Central memory CD8-positive, alpha-beta T cell (primary cell): ENCODE data around the gene DYNLRB1.
"Not testable (repeated sequence)": the region's sequence is repeated elsewhere in the genome, so short reads cannot be mapped to it uniquely, and the experiment has no call there.

ENCODE experiments used
- ATAC-seq: fragments of 150-1000 bp; cut with Tn5 transposase; replicated peaks from 2 replicates; pipeline ENCODE4 v1.10.0; 2022; ENCODE audit warnings: mild to moderate bottlenecking, moderate FRiP score, moderate number of reproducible peaks; ENCODE audit not compliant: poor library complexity, severe bottlenecking; ENCODE audit errors: extremely low read depth
- DNase-seq, 2 donors: peaks; one replicate each; pipeline ENCODE4 v3.0.0; 2021; ENCODE audit warnings: low spot score in 2 of 2
- H3K27ac Mint-ChIP-seq: one replicate; pipeline ENCODE4 v1.8.0; 2022; ENCODE audit warnings: low read depth, mild to moderate bottlenecking, moderate library complexity, mixed read lengths
- H3K27me3 Mint-ChIP-seq: one replicate; pipeline ENCODE4 v1.8.0; 2022; ENCODE audit warnings: mixed read lengths
- H3K36me3 Mint-ChIP-seq: one replicate; pipeline ENCODE4 v1.8.0; 2022; ENCODE audit warnings: mild to moderate bottlenecking, moderate library complexity, mixed read lengths; ENCODE audit not compliant: insufficient read depth
- H3K4me1 Mint-ChIP-seq: one replicate; pipeline ENCODE4 v1.8.0; 2022; ENCODE audit warnings: mixed read lengths
- H3K4me3 Mint-ChIP-seq: one replicate; pipeline ENCODE4 v1.8.0; 2022; ENCODE audit warnings: mild to moderate bottlenecking, moderate library complexity, mixed read lengths
- H3K9me3 Mint-ChIP-seq: one replicate; pipeline ENCODE4 v1.8.0; 2022; ENCODE audit warnings: mixed read lengths

The DYNLRB1 gene

GRCh38 chr20:34516247-34517113, at the start of gene DYNLRB1:
TSS of gene DYNLRB1 (plus strand) at chr20:34516422. CDS start at chr20:34516459, 37 bp downstream.
- Mint-ChIP-seq H3K4me1 (peaks cover 45% of the 10 kb centered on the region), H3K27me3 (no peaks in the 10 kb centered on the region), H3K27ac (peak within 1 kb of the TSS; percentile 97), H3K9me3 (no peaks in the 10 kb centered on the region), H3K4me3 (peak within 1 kb of the TSS; percentile 99), H3K36me3 (peaks cover 24% of the 10 kb centered on the region)
- DNase-seq = peak; percentile 87 to 90
- peak; percentile 84 for ATAC-seq

GRCh38 chr20:34468951-34469350, 47.3 kb upstream of the DYNLRB1 start:
- H3K27me3 Mint-ChIP-seq = no peaks in the 10 kb centered on the region
- H3K4me3 Mint-ChIP-seq = no peak overlapping the region
- DNase-seq = no peak
- no peaks in the 10 kb centered on the region for H3K9me3 Mint-ChIP-seq
- peaks cover 19% of the 10 kb centered on the region for H3K4me1 Mint-ChIP-seq
- H3K27ac Mint-ChIP-seq = peak overlapping the region; percentile 59
- peaks cover 65% of the 10 kb centered on the region for H3K36me3 Mint-ChIP-seq
- ATAC-seq = no peak

- Mint-ChIP-seq H3K27ac (no peak overlapping the region), H3K4me3 (no peak overlapping the region)
- no peak for ATAC-seq
These were observed 43.8 kb upstream of the DYNLRB1 start for GRCh38 chr20:34472246-34472925.

GRCh38 chr20:34473262-34473883, 42.8 kb upstream of the DYNLRB1 start:
- H3K9me3 Mint-ChIP-seq = no peaks in the 10 kb centered on the region
- no peaks in the 10 kb centered on the region for H3K27me3 Mint-ChIP-seq
- no peak for DNase-seq
- no peak overlapping the region for H3K27ac Mint-ChIP-seq
- H3K4me1 Mint-ChIP-seq = peaks cover 8% of the 10 kb centered on the region
- H3K36me3 Mint-ChIP-seq = peaks cover 48% of the 10 kb centered on the region
- ATAC-seq = no peak
- H3K4me3 Mint-ChIP-seq = no peak overlapping the region

More at GRCh38 chr20:34472246-34472925, 43.8 kb upstream of the DYNLRB1 start:
- peaks cover 8% of the 10 kb centered on the region for H3K4me1 Mint-ChIP-seq
- no peaks in the 10 kb centered on the region for H3K27me3 Mint-ChIP-seq
- DNase-seq = no peak
- H3K9me3 Mint-ChIP-seq = no peaks in the 10 kb centered on the region
- H3K36me3 Mint-ChIP-seq = peaks cover 53% of the 10 kb centered on the region

- H3K27ac Mint-ChIP-seq = peak overlapping the region; percentile 12
- peaks cover 51% of the 10 kb centered on the region for H3K36me3 Mint-ChIP-seq
- H3K4me1 Mint-ChIP-seq = peaks cover 8% of the 10 kb centered on the region
- no peaks in the 10 kb centered on the region for H3K27me3 Mint-ChIP-seq
- H3K9me3 Mint-ChIP-seq = no peaks in the 10 kb centered on the region
- DNase-seq (no peak), ATAC-seq (peak; percentile 40)
- H3K4me3 Mint-ChIP-seq = no peak overlapping the region
These were observed 40.1 kb upstream of the DYNLRB1 start for GRCh38 chr20:34475979-34476736.

- H3K27ac Mint-ChIP-seq = no peak overlapping the region
- H3K9me3 Mint-ChIP-seq = no peaks in the 10 kb centered on the region
- no peaks in the 10 kb centered on the region for H3K27me3 Mint-ChIP-seq
- DNase-seq = no peak
- ATAC-seq = no peak
- H3K36me3 Mint-ChIP-seq = peaks cover 51% of the 10 kb centered on the region
- H3K4me1 Mint-ChIP-seq = peaks cover 17% of the 10 kb centered on the region
- no peak overlapping the region for H3K4me3 Mint-ChIP-seq
These were observed 36.6 kb upstream of the DYNLRB1 start for GRCh38 chr20:34479627-34480026.

- H3K9me3 Mint-ChIP-seq, DNase-seq, H3K27me3 Mint-ChIP-seq, ATAC-seq, H3K4me3 Mint-ChIP-seq: not testable (repeated sequence)
- peak overlapping the region; percentile 29 for H3K27ac Mint-ChIP-seq
- H3K4me1 Mint-ChIP-seq = peaks cover 17% of the 10 kb centered on the region
- H3K36me3 Mint-ChIP-seq = peaks cover 61% of the 10 kb centered on the region
These were observed 34.1 kb upstream of the DYNLRB1 start for GRCh38 chr20:34482154-34482553.

- H3K9me3 Mint-ChIP-seq, H3K27me3 Mint-ChIP-seq, DNase-seq, H3K4me3 Mint-ChIP-seq, ATAC-seq: not testable (repeated sequence)
- Mint-ChIP-seq H3K4me1 (peaks cover 21% of the 10 kb centered on the region), H3K27ac (peak overlapping the region; percentile 12), H3K36me3 (peaks cover 65% of the 10 kb centered on the region)
These were observed 32.5 kb upstream of the DYNLRB1 start for GRCh38 chr20:34483585-34484220.

- no peaks in the 10 kb centered on the region for H3K9me3 Mint-ChIP-seq
- H3K4me3 Mint-ChIP-seq = no peak overlapping the region
These were observed 31.1 kb upstream of the DYNLRB1 start for GRCh38 chr20:34485068-34485634.

GRCh38 chr20:34491226-34491931, 24.8 kb upstream of the DYNLRB1 start:
- Mint-ChIP-seq H3K4me3 (no peak overlapping the region), H3K4me1 (peaks cover 17% of the 10 kb centered on the region), H3K9me3 (no peaks in the 10 kb centered on the region), H3K27me3 (no peaks in the 10 kb centered on the region), H3K27ac (no peak overlapping the region), H3K36me3 (peaks cover 62% of the 10 kb centered on the region)
- ATAC-seq (no peak), DNase-seq (no peak)

More at GRCh38 chr20:34485068-34485634, 31.1 kb upstream of the DYNLRB1 start:
- ATAC-seq = no peak
- no peak for DNase-seq
- no peaks in the 10 kb centered on the region for H3K27me3 Mint-ChIP-seq
- H3K27ac Mint-ChIP-seq = no peak overlapping the region
- H3K4me1 Mint-ChIP-seq = peaks cover 21% of the 10 kb centered on the region
- peaks cover 64% of the 10 kb centered on the region for H3K36me3 Mint-ChIP-seq

- Mint-ChIP-seq H3K4me1 (peaks cover 17% of the 10 kb centered on the region), H3K27me3 (no peaks in the 10 kb centered on the region), H3K9me3 (no peaks in the 10 kb centered on the region), H3K4me3 (no peak overlapping the region), H3K36me3 (peaks cover 59% of the 10 kb centered on the region), H3K27ac (no peak overlapping the region)
- DNase-seq (no peak), ATAC-seq (no peak)
These were observed 24.2 kb upstream of the DYNLRB1 start for GRCh38 chr20:34491932-34492509.
